HG03039 (cell line): ENCODE results near the gene DAND5.
"Not testable (repeated sequence)": the region's sequence is repeated elsewhere in the genome, so short reads cannot be mapped to it uniquely, and the experiment has no call there.

Source experiments
- ATAC-seq: cut with Tn5 transposase; IDR thresholded peaks from one replicate; pipeline ENCODE4 v1.9.1; 2021; ENCODE audit warnings: mild to moderate bottlenecking, moderate library complexity; ENCODE audit not compliant: unreplicated experiment

The DAND5 gene

DNA sequence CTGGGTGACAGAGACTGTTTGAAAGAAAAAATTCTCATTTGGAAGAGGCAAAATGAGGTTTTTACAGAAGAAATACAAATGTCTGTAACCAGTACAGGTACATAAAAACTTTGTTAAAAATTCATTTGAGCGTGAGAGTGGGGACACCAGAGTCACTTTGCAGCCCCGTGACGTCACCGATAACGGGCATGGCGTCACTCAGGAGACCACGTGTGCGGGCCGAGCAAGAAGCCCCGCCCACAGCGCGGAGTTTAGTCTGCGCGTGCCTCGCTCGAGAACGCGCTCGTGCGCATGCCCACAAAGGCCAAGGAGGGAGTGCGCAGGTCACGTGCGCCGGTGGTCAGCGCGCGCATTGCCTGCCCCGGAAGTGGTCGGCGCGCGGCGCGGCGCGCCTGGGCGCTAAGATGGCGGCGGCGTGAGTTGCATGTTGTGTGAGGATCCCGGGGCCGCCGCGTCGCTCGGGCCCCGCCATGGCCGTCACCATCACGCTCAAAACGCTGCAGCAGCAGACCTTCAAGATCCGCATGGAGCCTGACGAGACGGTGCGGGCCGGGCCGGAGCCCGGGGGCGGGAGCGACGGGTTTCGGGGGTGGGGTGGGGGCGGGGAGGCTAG, 23.8 kb upstream of the DAND5 start, which contains the start of gene RAD23A:
RAD23A (plus strand) TSS at position 384 of the 613 bp plus-strand sequence; CDS start at position 471, 87 bp downstream.
- peak; percentile 73 for ATAC-seq

DNA sequence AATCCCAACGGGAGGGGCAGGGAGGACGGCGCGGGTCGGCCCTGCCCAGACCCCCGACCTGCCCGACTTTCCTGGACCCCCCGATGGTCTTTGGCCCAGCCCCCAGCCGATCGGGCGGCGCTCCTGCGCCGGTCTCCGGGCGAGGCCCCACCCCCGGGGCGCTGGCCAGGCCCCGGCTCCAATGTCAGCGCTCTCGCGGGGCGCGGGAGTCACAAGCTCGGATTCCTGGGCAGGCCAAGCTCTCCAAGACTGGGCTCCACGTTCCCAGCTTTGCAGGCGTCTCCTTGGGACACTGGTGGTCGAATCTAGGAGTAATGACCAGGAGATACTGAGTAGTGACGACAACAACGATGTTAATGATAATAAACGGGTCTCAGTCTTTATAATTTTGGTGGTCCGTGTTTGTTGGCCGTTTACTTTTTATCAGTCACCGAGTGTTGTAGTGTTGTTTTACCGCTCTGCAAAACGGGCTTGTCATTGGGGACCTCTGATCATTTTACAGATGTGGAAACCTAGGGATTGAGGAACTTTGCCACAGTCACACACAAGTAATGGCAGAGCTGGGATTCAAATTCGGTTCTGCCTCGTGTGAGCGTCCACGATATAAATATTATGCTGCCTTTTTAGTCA, 23.2 kb upstream of the DAND5 start:
- ATAC-seq = peak; percentile 28

DNA sequence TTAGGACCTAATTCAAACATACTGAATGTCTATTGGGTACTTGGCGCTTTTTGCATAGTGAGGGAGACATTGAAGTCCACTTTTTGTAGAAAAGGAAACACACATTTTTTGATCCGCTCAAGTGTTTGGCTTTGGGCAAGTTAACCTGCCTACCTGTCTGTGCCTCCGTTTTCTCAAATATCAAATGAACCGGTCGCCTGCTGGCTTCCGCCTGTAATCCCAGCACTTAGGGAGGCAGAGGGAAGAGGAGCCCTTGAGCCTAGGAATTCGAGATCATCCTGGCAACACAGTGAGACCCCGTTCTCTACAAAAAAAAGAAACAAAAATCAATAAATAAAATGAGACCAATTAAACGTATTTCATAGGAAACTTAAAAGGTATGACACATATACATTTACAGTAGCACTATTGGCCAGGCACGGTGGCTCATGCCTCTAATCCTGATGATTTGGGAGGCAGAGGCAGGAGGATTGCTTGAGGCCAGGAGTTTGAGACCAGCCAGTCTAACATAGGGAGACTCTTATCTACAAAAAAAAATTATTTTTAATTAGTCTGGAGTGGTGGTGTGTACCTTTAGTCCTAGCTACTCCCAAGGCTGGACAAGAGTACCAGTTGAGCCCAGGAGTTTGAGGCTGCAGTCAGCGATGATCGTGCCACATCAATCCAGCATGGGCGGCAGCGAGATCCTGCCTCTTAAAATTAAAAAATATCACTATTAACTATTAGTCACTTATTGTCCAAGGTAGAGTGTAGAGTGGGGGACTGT, 22.5 kb upstream of the DAND5 start:
- no peak for ATAC-seq

DNA sequence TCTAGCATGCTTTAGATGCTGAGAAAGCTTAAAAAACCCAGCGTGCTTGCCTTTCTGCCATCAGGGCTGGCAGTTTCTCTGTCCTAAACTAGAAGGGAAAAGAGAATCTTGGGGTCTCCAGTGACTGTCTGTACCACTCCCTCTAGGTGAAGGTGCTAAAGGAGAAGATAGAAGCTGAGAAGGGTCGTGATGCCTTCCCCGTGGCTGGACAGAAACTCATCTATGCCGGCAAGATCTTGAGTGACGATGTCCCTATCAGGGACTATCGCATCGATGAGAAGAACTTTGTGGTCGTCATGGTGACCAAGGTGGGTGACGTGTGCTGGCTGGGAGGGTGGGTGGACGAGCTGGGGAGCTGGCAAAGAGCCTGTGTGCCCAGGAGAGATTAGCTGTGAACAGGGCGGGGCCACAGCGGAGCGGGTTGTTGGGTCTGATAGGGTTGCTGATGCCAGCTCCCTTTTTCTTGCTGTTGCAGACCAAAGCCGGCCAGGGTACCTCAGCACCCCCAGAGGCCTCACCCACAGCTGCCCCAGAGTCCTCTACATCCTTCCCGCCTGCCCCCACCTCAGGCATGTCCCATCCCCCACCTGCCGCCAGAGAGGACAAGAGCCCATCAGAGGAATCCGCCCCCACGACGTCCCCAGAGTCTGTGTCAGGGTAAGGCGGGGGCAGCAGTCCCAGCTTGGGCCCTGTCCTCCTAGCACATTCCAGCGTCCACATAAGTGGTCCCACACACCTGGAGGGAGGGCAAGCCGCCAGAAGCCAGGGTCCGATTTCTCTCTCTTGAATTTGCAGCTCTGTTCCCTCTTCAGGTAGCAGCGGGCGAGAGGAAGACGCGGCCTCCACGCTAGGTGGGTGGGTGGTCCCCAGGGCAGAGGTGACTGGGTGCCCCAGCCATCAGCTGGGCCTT, 21.4 kb upstream of the DAND5 start:
- no peak for ATAC-seq

DNA sequence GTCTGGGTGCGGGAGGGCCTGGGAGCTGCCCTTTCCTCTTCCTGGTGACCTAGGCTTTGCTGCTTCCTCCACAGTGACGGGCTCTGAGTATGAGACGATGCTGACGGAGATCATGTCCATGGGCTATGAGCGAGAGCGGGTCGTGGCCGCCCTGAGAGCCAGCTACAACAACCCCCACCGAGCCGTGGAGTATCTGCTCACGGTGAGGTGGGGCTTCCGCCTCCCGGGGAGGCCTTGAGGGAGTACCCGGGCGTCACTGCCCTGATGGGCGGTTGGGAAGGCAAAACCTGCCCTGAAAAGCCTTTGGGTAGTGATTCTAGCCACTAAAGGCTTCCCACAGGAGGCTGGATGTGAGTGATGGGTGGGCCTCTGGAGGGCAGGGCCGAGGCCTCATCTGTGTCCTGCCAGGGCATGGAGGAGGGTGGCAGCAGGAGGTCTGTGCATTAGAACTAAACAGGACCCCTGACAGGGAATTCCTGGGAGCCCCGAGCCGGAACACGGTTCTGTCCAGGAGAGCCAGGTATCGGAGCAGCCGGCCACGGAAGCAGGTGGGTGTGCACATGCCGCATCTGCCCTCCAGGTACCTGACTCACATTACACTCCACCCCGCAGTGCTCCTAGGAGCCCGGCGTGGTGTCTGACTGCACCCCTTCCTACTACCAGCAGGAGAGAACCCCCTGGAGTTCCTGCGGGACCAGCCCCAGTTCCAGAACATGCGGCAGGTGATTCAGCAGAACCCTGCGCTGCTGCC, 20.6 kb upstream of the DAND5 start:
- no peak for ATAC-seq

DNA sequence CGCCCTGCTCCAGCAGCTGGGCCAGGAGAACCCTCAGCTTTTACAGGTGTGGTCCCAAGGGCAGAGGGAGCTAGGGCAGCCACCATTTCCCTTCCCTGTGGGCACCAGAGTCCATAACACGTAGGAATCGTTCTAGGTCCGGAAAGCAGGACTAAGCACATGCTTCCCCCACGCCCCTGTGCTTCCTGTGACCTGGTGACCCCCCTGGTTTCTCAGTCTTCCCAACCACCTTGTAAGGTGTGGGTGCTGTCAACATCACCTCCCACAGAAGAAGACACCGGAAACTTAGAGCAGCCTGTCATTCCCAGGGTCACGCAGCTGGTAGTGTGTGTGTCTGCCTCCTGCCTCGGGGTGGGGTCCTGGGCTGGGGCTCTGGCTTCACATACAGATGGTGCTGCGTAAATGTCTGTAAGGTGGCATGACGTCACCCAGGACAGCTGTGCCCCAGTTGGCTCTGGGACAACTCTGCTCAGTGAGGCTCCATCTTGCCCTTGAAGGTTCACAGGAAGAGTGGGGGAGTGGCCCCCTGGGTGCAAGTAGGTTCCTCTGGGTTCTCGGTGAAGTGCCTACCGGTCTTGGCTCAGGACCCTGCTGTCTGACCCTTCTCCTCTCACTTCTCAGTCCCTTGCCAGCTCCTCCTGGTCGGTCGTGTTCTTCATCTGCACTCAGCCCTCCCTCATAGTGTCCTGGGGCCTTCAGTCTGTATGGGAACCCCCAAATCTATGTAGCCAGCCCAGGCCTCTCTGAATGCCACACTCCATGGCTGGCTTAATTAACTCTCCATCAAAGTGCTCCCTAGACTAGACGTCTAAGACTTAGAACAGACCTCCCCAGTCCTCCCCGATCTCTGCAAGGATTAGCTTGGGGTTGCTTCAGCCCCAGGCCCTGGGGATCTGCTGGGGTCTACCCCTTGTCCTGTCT, 19.8 kb upstream of the DAND5 start:
- ATAC-seq = no peak

DNA sequence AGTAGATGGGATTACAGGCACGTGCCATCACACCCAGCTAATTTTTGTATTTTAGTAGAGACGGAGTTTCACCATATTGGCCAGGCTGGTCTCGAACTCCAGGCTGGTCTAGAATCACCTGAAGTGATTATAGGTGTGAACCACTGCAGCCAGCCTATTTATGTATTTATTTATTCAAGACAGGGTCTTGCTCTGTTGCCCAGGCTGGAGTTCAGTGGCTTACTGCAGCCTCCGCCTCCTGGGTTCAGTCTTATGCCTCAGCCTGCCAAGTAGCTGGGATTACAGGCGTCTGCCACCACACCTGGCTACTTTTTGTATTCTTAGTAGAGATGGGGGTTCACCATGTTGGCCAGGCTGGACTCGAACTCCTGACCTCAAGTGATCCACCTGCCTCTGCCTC, 17.3 kb upstream of the DAND5 start:
- not testable (repeated sequence) for ATAC-seq

DNA sequence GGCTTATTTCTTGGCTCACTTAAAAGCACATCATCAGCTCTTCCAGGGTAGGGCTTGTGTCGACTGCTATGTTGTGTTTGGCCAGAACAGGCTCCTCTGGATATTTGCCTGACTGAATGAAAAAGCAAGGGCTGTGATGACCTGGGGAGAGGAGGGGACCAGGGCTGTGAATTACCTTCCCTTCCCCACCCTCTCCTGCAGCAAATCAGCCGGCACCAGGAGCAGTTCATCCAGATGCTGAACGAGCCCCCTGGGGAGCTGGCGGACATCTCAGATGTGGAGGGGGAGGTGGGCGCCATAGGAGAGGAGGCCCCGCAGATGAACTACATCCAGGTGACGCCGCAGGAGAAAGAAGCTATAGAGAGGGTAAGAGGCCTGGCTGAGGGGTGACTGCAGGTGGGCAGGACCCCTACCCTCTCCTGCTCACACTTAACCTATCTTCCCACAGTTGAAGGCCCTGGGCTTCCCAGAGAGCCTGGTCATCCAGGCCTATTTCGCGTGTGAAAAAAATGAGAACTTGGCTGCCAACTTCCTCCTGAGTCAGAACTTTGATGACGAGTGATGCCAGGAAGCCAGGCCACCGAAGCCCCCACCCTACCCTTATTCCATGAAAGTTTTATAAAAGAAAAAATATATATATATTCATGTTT, 16.8 kb upstream of the DAND5 start:
- ATAC-seq = no peak

DNA sequence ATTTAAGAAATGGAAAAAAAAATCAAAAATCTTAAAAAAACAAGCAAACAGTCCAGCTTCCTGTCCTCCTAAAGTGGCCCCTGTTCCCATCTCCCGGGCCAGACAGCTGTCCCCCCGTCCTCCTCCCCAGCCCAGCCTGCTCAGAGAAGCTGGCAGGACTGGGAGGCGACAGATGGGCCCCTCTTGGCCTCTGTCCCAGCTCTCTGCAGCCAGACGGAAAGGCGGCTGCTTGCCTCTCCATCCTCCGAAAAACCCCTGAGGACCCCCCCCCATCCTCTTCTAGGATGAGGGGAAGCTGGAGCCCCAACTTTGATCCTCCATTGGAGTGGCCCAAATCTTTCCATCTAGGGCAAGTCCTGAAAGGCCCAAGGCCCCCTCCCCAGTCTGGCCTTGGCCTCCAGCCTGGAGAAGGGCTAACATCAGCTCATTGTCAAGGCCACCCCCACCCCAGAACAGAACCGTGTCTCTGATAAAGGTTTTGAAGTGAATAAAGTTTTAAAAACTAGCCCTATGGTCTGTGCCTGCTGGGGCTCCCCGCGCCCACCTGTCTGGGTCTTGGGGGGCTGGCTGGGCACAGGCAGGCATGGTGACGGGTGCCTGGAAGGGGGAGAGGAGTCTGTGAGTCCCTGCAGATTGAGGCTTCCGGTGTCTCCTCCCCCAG, 16.1 kb upstream of the DAND5 start:
- ATAC-seq = no peak

DNA sequence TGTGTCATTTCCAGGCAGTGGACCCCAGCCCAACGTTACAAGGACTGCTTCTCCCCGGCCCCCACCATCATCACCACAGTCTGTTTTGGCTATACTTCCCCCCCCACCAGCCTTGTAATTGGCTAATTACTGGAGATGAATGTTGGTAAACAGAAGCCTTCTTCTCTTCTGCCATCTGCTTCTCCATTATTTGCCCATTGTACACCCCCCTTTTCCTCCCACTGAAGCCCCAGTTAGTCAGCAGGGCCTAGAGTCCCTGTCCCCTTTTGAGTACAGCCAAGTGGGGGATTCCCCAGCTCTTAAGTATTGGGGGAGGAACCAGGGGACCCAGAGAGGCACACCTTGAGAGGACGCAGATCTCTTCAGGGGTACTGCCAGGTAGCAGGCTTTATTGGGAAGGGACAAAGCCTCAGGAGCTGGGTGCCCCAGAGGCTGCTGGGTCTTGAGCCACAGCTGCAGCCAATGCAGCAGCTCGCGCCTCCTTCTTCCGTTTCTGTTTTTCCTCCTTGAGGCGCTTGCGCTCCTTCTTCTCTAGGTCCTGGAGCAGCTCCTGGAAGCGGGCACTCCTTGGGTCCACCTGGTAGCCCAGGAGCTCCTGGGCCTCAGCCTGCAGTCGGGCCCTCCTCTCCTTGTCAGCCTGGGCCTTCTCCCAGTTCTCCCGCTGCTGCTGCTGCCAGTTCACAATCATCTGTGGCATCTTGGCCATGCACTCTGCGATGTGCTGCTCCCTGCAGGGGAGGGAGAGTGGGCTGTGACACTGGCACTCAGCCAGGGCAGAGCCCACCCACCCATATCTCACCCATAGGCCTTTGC, 15.4 kb upstream of the DAND5 start:
- ATAC-seq = no peak

DNA sequence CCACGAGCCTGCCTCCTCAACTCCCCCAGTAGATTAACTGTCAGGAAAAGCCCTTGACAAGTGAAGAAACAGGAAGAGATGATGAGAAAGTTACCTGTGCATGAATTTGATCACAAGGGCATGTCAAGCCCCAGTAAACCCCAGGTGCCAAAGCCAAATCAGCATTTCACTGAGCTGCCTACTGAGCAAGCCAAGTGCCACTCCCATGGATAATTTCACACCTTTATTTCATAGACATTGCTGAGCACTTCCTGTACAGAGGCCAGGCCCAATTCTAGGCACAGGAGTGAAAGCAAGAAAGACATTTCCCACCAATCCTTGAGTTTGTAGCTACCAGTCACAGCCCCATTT, 14.8 kb upstream of the DAND5 start:
- ATAC-seq = no peak

DNA sequence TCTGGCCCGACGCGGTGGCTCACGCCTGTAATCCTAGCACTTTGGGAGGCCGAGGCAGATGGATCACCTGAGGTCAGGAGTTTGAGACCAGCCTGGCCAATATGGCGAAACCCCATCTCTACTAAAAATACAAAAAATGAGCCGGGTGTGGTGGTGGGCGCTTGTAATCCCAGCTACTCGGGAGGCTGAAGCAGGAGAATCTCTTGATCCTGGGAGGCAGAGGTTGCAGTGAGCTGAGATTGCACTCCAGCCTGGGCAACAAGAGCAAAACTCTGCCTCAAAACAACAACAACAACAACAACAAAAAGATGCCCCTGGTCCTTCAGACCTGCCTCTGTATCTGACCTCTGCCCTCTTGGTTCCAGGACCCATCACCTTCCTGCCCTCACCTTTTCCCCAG, 13.8 kb upstream of the DAND5 start:
- not testable (repeated sequence) for ATAC-seq

DNA sequence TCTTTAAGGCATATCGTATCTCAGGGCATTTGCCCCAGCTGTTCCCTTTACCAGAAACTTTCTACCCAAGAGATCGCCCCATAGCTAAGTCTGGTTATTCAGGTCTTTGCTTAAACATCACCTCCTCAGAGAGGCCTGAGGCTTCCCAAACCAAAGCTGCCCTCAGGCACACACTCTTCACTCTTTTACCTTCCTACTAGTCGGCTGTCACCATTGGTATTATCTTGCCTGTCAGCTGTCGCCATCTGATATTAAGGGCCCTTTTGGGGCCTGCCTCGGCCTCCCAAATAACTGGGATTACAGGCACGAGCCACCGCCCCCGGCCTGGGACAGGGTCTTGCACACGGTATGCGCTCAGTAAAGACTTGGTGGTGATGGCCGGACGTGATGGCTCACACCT, 13.4 kb upstream of the DAND5 start:
- ATAC-seq = no peak

DNA sequence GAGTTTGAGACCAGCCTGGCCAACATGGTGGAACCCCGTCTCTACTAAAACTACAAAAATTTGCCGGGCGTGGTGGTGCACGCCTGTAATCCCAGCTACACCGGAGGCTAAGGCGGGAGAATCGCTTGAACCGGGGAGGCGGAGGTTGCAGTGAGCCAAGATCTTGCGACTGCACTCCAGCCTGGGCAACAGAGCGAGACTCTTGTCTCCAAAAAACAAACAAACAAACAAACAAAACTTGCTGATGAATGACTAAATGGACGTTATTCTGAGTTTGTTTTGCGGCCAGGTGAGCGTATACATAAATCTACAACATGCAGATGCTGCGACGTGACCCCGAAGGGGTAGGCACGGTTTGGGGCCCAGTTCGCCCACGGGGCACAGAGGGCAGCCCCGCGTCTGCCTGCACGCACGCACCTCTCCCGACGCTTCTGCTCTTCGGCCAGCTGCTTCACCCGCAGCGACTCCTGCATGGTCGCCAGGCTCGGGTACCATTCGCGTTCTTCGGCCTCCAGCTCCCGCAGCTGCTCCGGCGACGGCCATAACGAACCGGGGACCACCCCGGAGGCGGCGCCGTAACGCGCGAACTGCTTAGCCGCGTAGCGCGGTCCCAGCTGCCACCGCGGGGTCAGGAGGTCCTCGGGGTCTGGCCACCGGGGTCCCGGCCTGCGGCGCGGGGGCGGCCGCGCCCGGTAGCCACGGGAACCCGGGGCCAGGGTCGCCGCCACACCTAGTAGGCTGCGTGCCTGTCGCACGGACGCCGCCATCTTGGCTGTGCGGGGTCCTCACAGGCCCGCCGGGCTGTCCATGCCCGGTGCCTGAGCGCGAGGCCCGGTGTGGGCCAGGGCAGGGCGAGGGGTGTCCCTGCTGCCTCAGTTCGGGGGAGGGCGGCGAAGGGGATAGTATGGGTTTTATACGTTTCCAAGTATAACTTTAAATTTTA, 12.7 kb upstream of the DAND5 start, which contains the start of gene GADD45GIP1:
GADD45GIP1 (minus strand) TSS at position 778 of the 943 bp plus-strand sequence; CDS start at position 767, 11 bp downstream.
- ATAC-seq = peak; percentile 60

DNA sequence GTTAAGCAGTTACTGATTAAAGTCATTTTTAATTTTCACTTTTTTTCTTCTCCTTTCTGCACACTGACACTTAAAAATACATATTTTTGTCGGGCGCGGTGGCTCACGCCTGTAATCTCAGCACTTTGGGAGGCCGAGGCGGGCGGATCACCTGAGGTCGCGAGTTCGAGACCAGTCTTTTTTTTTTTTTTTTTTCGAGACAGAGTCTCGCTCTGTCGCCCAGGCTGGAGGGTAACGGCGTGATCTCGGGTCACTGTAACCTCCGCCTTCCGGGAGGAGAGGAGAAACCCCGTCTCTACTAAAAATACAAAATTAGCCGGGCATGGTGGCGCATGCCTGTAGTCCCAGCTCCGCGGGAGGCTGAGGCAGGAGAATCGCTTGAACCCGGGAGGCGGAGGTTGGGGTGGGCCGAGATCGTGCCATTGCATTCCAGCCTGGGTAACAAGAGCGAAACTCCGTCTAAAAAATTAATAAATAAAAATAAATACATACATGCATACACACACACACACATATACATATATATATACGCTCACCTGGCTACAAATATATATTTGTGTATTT, 11.9 kb upstream of the DAND5 start:
- not testable (repeated sequence) for ATAC-seq

DNA sequence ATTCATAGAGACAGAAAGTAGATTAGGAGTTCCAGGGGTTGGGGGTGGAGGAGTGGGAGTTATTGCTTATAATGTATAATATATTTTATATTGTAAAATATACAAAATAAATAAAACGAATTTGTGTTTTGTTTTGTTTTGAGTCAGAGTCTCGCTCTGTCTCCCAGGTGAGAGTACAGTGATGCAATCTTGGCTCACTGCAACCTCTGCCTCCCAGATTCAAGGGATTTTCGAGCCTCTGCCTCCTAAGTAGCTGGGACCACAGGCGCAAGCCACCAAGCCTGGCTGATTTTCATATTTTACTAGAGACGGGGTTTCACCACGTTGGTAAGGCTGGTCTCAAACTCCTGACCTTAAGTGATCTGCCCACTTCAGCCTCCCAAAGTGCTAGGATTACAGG, 9.9 kb upstream of the DAND5 start:
- no peak for ATAC-seq
